GM18520 (cell line): ENCODE results near the gene PHYKPL.

Source experiments
- ATAC-seq: cut with Tn5 transposase; IDR thresholded peaks from one replicate; pipeline ENCODE4 v1.9.1; 2021; ENCODE audit not compliant: unreplicated experiment

The PHYKPL gene

GRCh38 chr5:178232124-178232919 is at the start of gene PHYKPL:
TSS of gene PHYKPL (minus strand) at chr5:178232802. CDS start at chr5:178232550, 252 bp downstream.
- ATAC-seq = peak; percentile 56

DNA sequence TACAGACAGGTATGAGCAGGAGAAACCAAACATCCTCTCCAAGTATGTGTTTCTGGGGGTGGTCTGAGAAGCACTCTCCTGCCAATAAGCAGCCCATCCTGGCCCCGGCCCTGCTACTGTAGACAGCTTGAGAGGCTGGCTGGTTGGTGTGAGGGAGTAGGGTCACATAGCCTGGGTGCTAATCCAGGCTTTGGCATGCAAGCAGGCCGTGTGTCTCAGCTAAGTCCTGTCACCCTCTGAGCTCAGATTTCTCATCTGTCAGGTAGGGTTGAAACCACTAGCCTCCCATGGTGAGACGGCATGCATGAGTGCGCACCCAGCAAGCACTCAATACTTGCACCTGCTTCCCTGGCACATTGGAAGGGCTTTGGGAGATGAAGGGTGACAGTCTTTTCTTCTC is 49.8 kb upstream of the PHYKPL start:
- no peak for ATAC-seq

- ATAC-seq = no peak
These were observed 48.7 kb upstream of the PHYKPL start for GRCh38 chr5:178281331-178281730.

DNA sequence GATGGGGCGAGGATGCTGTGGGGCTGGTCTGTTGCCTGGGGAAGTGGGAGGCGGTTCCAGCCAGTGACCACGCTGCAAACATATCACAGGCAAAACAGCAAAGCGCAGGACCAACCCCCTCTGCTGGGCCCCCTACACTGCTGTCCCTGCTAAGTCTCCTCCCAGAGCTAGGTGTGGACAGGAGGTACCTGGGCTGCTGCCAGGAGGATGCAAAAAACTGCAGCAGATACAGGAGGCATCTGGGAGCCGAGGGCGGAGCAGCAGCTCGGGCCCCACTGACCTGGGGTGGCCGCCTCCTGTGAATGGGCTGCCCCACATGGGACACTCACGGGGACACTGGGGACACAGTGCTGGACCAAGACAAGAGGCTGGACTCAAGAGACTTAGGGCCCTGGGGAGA is 48.0 kb upstream of the PHYKPL start:
- ATAC-seq = no peak

- ATAC-seq = no peak
These were observed 47.3 kb upstream of the PHYKPL start for GRCh38 chr5:178279723-178280438.

DNA sequence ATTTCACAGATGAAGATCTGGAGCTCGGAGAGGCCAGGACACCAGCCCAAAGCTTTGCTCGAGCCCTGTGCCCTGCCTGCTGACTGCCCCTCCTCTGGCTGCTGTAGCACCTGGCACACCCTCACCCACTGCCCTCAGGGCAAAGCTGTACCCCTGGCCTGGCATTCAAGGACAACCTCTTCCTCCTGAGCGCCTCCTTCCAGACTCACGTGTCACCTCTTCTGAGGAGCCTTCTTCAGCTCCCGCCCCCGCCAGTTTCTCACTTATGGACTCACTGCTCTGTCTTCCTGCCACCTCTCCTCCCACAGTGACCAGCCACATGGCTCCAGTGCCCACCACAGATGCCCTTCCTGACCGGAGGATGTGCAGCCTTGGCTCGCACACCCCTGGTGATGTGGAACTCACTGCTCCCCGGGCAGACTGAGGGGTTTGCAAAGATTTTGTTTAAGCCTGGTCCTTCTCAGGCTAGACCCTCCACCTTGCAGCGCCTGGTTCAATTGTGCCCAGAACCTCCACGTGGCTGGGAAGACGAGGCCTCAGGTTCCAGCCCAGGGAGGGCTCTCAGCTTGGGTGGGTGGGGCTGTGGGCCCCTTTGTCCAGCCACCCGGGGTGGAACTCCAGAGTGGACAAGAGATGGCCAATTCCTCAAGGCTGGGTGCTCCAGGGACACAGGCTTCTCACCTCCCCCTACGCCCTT is 46.6 kb upstream of the PHYKPL start:
- no peak for ATAC-seq

DNA sequence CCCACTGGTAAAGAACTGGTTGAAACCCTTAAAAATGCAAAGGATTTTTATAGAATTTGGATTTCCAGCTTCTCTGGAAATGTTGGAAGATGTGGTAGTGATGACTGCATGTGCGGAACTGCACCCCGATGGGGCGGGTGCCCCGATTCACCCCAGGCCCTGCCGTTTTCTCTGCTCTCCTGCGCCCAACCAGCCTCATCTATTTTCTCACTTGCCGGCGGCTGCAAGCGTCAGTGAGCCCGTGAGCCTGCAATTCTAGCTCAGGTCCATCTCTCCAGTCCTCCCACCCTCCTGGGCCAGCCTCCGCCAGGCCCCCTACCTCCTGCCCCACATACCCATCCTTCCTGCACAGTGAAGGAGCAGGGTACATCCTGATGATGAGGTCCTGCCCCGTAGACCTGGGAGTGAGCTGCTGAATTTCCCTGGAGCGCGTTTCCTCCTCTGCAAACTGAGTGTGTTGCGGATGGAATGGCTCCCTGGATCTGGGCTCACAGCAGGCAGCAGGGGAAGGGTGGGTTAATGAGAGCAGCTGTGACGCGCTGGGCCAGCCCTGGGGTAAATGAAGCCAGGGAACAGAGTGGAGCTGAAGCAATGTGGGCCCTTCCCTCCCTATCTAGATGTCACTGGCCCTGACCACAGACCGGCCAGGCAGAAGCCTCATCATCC is 45.9 kb upstream of the PHYKPL start:
- ATAC-seq = no peak

DNA sequence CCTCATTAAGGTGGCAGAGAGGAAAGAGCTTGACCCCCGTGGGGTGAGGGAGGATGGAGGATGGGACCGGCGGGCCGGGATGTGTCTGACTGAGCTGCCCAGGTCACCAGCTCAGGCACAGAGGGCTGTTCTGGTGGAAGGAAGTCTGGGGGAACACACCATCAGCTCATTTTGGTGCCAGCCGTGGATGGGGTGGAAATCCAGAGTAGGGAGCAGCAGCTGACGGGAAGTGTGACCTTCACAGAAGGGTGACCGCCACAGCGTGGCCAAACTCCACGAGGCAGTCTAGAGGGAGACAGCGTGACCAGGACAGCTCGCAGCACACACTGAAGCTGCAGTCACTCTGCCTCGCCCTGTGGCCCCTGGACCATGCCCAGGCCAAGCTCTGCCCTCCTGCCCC is 45.3 kb upstream of the PHYKPL start:
- ATAC-seq = no peak

- ATAC-seq = no peak
These were observed 44.7 kb upstream of the PHYKPL start for GRCh38 chr5:178277346-178277745.

- no peak for ATAC-seq
These were observed 42.4 kb upstream of the PHYKPL start for GRCh38 chr5:178274781-178275537.

DNA sequence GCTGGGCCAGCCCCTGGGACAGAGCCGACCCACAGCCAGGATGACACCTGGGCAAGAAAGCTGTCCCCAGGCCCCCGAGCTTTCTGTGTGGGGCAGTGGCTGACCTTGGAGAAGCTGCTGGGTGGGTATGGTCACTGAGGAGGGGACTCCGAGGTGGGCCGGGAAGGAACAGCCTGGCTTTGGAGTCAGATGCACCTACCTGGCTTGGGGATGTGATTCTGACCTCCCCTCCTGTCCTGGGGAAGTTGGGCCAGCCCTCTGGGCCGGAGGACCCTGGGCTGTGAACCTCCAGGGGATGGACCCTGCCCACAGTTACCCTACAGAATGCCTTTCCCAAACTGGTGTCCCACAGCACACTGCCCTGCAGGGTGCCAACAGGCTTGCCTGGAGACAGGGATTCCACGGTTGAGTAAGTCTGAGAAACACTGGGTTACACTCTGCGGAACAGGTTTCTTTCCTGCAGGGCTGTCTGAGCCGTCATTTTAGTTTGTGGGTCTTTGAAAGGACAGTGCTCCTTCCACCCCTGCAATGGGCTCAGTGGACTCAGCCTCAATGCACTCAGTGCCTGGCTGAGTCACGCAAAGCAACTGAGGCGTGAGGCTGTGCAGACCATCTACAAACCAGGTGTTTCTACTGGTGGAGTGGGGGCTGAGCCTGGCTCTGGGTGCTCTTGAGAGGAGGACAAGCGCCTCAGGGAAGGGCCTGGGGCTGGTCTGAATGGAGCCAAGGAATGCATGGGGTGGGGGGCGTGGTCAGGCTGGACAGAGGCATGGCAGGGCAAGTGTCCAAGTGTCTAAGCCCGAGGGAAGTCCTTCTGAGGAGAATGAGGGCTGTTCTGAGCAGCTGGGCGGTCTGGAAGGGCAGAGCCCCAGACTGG is 41.3 kb upstream of the PHYKPL start:
- no peak for ATAC-seq

DNA sequence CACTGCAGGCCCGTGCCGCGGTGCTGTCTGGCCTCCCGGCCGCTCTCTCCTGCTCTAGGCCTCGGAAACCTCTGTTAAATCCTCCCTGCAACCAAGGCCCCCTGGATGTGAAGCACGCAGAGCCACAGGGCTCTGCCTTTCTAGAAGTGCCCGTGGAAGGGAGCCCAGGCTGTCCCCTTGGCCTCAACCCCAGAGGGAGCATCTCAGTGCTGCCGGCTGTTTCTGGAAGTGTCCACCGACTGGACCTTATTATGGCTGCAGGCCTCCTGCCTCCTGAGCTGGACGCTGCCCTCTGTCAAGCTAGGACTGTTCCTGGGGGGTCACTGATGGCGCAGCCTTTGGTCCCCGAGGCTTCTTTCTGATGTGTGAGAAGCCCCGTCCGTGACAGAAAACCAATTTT is 40.4 kb upstream of the PHYKPL start:
- no peak for ATAC-seq

GRCh38 chr5:178272591-178272990 is 40.0 kb upstream of the PHYKPL start:
- no peak for ATAC-seq

DNA sequence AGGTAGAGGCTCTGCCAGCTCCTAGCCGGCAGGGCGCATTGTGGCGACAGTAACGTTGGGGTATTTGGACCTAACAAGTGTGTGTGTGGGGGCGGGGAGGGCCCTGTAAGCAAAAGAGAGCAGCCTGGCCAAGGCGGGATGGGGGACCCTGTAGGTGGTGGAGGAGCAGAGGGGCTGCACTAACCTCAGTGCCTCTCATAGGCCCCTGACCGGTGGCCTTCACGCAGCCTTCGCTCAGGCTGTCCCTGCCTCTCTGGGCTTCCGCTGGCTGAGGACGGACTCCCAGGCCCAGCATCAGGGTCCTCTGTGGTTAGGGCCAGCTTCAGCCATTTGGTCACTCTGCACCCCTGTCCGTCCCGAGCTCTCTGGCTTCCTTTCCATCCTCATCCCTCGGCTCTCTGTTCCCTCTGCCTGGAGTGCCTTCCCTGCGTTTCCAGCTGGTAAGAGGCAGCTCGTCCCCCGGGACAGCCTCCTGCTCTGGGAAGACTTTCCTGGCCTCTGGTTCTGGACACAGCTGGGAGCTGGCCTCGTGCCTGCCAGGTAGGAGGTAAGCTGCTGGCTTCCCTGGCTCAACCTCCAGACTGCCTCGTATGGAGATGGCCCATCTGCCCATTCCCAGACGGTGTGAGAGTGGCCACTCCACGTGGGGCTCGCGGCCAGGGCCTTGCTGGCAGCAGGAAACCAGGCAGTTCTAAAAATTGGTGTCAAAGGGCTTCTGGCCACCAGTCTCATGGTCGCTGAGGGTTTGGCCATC is 39.3 kb upstream of the PHYKPL start:
- no peak for ATAC-seq

DNA sequence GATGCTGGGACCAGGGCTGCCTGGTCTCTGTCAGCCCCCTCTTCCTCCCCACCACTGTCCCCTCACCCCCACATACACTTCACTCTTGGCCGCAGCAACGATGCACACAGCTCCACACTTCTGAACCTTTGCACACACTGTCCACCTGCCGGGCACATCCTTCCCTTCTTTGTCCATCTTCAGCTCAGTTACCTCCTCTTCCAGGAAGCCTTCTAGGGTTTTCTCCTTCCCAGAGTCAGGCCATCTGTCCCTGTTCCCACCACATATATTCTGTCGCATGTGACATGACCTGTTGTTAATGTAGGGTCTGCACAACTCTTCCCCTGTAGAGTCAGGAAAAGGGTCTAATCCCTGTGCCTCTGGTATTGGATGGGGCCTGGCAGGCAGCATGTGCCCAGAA is 38.6 kb upstream of the PHYKPL start:
- no peak for ATAC-seq

- no peak for ATAC-seq
These were observed 36.9 kb upstream of the PHYKPL start for GRCh38 chr5:178269499-178269898.

DNA sequence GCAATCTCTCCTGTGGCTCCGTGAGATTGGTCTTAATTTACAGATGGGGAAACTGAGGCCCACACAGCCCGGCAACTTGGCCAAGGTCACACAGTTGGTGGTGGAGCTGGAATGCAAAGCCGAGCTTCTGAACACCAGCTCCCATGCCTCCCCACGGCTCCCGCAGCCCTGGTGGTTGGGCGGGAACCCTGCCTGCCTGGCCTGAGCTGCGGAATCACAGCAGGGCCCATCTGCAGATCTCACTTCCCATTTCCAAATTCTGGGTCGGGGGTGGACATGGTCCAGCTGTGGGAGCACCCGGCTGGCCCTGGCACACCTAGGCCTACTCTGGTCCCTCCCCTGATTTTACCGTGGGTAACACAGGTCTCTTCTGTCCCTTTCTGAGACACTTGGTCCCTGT is 35.3 kb upstream of the PHYKPL start:
- ATAC-seq = no peak

DNA sequence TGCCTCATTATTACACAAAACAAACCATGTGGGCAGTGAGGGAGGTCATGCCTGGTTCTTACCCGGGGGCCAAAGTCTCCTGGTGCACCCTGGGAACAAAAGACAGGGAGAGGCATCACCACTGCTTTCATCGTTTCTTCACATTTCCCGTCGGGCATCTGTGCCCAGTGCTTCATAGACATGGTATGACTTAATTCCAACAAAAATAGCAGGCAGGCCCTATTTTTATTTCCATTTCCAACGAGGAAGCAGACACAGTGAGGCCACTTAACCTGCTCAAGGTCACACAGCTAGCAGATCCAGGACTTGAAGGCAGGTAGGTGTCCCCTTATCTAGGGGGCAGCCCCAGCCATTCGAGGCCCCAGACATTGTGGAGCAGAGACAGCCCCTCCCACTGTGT is 34.6 kb upstream of the PHYKPL start:
- no peak for ATAC-seq

DNA sequence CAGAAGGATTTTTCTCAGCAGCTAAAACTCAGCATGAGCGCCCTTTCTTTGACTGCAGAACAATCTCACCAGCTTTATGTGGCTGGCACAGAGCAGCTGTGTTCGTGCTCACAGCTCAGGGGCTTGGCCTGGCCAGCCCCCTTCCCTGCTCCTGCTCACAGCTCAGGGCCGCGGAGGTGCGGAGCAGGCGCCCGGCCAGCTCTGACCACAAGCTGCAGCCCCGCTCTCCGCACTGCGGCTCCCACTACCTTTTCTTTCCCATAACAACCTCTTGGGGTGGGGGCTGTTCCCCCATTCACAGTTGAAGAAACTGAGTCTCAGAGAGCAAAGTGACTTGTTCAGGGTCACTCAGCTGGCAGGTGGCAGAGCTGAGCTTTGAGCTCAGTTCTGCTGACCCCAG is 34.0 kb upstream of the PHYKPL start:
- ATAC-seq = no peak
